HepG2 (cell line): ENCODE measurements around the gene BCL6. TPM values are rescaled to one million over a fixed set of nuclear protein-coding genes. Genes with fewer than 3 reads are reported as not detected.

Source experiments
- ARNTL ChIP-seq: sonication (generic); formaldehyde crosslinking; IDR thresholded peaks from 2 replicates; pipeline ENCODE4 v1.4.0; 2020; ENCODE audit warnings: mild to moderate bottlenecking, missing genetic modification reagents
- HBP1 ChIP-seq: IDR thresholded peaks from 2 replicates; pipeline ENCODE4 v1.6.1; 2016; ENCODE audit warnings: low read depth, control low read depth
- HNRNPUL1 ChIP-seq: fragments of 200-400 bp; formaldehyde crosslinking; IDR thresholded peaks from 2 replicates; pipeline ENCODE4 v1.6.1; 2017; ENCODE audit warnings: low read depth, mild to moderate bottlenecking, low read length, moderate library complexity
- KMT2A ChIP-seq: sonication (generic); formaldehyde crosslinking; IDR thresholded peaks from 2 replicates; pipeline ENCODE4 v1.4.0; 2020; ENCODE audit warnings: missing genetic modification reagents
- MAFK ChIP-seq, 2 experiments: IDR thresholded peaks in 1 of 2; conservative IDR thresholded peaks in 1 of 2; 2 replicates each; pipeline ENCODE4 v1.6.1; 2011; ENCODE audit warnings: improper control_type of control experiment in 2 of 2, low read length in 2 of 2
- PAX8 ChIP-seq: sonication (generic); formaldehyde crosslinking; IDR thresholded peaks from 2 replicates; pipeline ENCODE4 v1.8.0; 2022; ENCODE audit warnings: mild to moderate bottlenecking, missing genetic modification reagents, borderline replicate concordance
- POGK ChIP-seq: sonication (generic); formaldehyde crosslinking; conservative IDR thresholded peaks from 2 replicates; pipeline ENCODE4 v1.8.0; 2022; ENCODE audit warnings: mild to moderate bottlenecking, moderate library complexity, missing genetic modification reagents
- RBFOX2 ChIP-seq: fragments of 200-400 bp; formaldehyde crosslinking; IDR thresholded peaks from 2 replicates; pipeline ENCODE4 v1.6.1; 2017; ENCODE audit warnings: low read depth, mild to moderate bottlenecking, low read length
- SP4 ChIP-seq: sonication (generic); formaldehyde crosslinking; IDR thresholded peaks from 2 replicates; pipeline ENCODE4 v1.8.1; 2023; ENCODE audit warnings: mild to moderate bottlenecking, missing genetic modification reagents
- TBX3 ChIP-seq: fragments of 450-650 bp; IDR thresholded peaks from 2 replicates; pipeline ENCODE4 v1.6.1; 2017; ENCODE audit warnings: antibody characterized with exemption, mild to moderate bottlenecking, inconsistent platforms, borderline replicate concordance
- ZBTB7A ChIP-seq: sonication (generic); formaldehyde crosslinking; IDR thresholded peaks from 2 replicates; pipeline ENCODE4 v1.8.0; 2022; ENCODE audit warnings: mild to moderate bottlenecking, missing genetic modification reagents
- ZC3H13 ChIP-seq: sonication (generic); formaldehyde crosslinking; IDR thresholded peaks from 2 replicates; pipeline ENCODE4 v1.8.1; 2023; ENCODE audit warnings: mild to moderate bottlenecking, missing genetic modification reagents, moderate library complexity
- ZNF326 ChIP-seq: sonication (generic); formaldehyde crosslinking; IDR thresholded peaks from 2 replicates; pipeline ENCODE4 v1.4.0; 2020; ENCODE audit warnings: missing genetic modification reagents, borderline replicate concordance
- ZNF512B ChIP-seq: sonication (generic); formaldehyde crosslinking; IDR thresholded peaks from 2 replicates; pipeline ENCODE4 v1.5.1; 2020; ENCODE audit warnings: missing genetic modification reagents, mild to moderate bottlenecking, borderline replicate concordance
- ZNF549 ChIP-seq: sonication (generic); formaldehyde crosslinking; IDR thresholded peaks from 2 replicates; pipeline ENCODE4 v1.5.0; 2020; ENCODE audit warnings: missing genetic modification reagents
- ZNF574 ChIP-seq: sonication (generic); formaldehyde crosslinking; IDR thresholded peaks from 2 replicates; pipeline ENCODE4 v1.4.0; 2020; ENCODE audit warnings: missing genetic modification reagents
- ZNF747 ChIP-seq: sonication (generic); formaldehyde crosslinking; IDR thresholded peaks from 2 replicates; pipeline ENCODE4 v1.8.1; 2023; ENCODE audit warnings: missing genetic modification reagents, mild to moderate bottlenecking, borderline replicate concordance
- ZSCAN29 ChIP-seq: sonication (generic); formaldehyde crosslinking; conservative IDR thresholded peaks from 2 replicates; pipeline ENCODE4 v1.4.0; 2020; ENCODE audit warnings: mild to moderate bottlenecking, missing genetic modification reagents
- polyA plus RNA-seq, 8 experiments: library from polyadenylated mRNA; depleted of rRNA in 3 of 8; stranded (reverse) in 7 of 8; unstranded in 1 of 8; fragments of >200 nt; fragmentation: Illumina TruSeq in 4 of 8; extraction: Trizol in 4 of 8; gene quantifications; 2 replicates each; pipeline versions ENCODE4 v1.2.1 to v1.2.3, GENCODE V29; 2011 to 2016; ENCODE audit warnings: low read depth in 4 of 8, missing spikeins in 1 of 8, mixed read lengths in 1 of 8; ENCODE audit not compliant: insufficient read depth in 1 of 8
- total RNA-seq, 5 experiments: library from RNA; depleted of rRNA; stranded (reverse); fragments of >200 nt; fragmentation: Illumina TruSeq; extraction: Trizol; gene quantifications; 2 replicates each; pipeline ENCODE4 v1.2.3, GENCODE V29; 2016; ENCODE audit warnings: low read depth in 1 of 5

BCL6 gene
- total and polyA plus RNA-seq, 2 of the 13 experiments (the other 11 are each of a cell fraction or from before 2014, with no cell fraction given) = 21.2 to 53.7 TPM

GRCh38 chr3:187740421-187741399 is 4.6 kb downstream of the BCL6 start (continued):
- peak; percentile 48; the same call in 1 of the 2 replicates for TF ChIP-seq ZNF574 (CRISPR knock-in tag)
- 0 out of 2 replicates have a peak, but pooled peaks have one; percentile 51 for TF ChIP-seq POGK (CRISPR knock-in tag)
- TF ChIP-seq RBFOX2 = peak; percentile 84
- TF ChIP-seq ARNTL (CRISPR knock-in tag) = no peak
- peak; percentile 23; the same call in 1 of the 2 replicates for TF ChIP-seq SP4 (CRISPR knock-in tag)
- TF ChIP-seq ZNF326 = 0 out of 2 replicates have a peak, but pooled peaks have one; percentile 43
- TF ChIP-seq MAFK (conservative IDR thresholded peaks at IDR 0.05 in 1 of 2, IDR thresholded peaks at IDR 0.05 in 1 of 2; ENCODE audit: low read length in 2 of 2) = no peak
- TF ChIP-seq KMT2A (CRISPR knock-in tag) = peak; percentile 75
- TF ChIP-seq PAX8 (CRISPR knock-in tag) = no peak
- TF ChIP-seq ZBTB7A (CRISPR knock-in tag) = peak; percentile 88
- 0 out of 2 replicates have a peak, but pooled peaks have one; percentile 23 for TF ChIP-seq ZC3H13 (CRISPR knock-in tag)
- 0 out of 2 replicates have a peak, but pooled peaks have one; percentile 3 for TF ChIP-seq ZNF747 (CRISPR knock-in tag)
- no peak for TF ChIP-seq ZNF549 (CRISPR knock-in tag)
- TF ChIP-seq ZNF512B (CRISPR knock-in tag) = no peak
- 0 out of 2 replicates have a peak, but pooled peaks have one; percentile 25 for TF ChIP-seq HBP1 (CRISPR knock-in tag)
- TF ChIP-seq TBX3 = no peak
- TF ChIP-seq ZSCAN29 (CRISPR knock-in tag) = 0 out of 2 replicates have a peak, but pooled peaks have one; percentile 3
- no peak for TF ChIP-seq HNRNPUL1
